ENCODE results near the gene ZNF583. TPM values are rescaled to one million over a fixed set of nuclear protein-coding genes. Genes with fewer than 3 reads are reported as not detected.

ZNF583 gene
- total RNA-seq, 1 experiment from 2014 or later = not detected

DNA sequence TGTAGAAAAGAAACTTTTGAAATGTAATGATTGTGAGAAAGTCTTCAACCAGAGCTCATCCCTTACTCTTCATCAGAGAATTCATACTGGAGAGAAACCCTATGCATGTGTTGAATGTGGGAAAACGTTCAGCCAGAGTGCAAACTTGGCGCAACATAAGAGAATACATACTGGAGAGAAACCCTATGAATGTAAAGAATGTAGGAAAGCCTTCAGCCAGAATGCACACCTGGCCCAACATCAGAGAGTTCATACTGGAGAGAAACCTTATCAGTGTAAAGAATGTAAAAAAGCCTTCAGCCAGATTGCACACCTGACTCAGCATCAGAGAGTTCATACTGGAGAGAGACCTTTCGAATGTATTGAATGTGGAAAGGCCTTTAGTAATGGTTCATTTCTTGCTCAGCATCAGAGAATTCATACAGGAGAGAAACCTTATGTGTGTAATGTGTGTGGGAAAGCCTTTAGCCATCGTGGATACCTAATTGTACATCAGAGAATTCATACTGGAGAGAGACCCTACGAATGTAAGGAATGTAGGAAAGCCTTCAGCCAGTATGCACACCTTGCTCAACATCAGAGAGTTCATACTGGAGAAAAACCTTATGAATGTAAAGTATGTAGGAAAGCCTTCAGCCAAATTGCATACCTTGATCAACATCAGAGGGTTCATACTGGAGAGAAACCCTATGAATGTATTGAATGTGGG is 19.3 kb downstream of the ZNF583 start:
- no peak overlapping the region for H2AFZ ChIP-seq (ENCODE audit: low read depth, low read length, poor library complexity, severe bottlenecking)
- no peaks in the 10 kb centered on the region for H3K9me2 ChIP-seq (ENCODE audit: insufficient read depth)
- ChIA-PET RAD21 (ENCODE audit: low non-redundant PET in 1 of 2, low total read pairs in 2 of 2, uncharacterized antibody in 2 of 2, unreplicated experiment in 2 of 2) (no interaction called here), CTCF (no interaction called here), POLR2A (no interaction called here)
- TF ChIP-seq, protein P1, sequence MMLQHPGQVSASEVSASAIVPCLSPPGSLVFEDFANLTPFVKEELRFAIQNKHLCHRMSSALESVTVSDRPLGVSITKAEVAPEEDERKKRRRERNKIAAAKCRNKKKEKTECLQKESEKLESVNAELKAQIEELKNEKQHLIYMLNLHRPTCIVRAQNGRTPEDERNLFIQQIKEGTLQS (IDR thresholded peaks at IDR 0.05) = no peak
- no peak for TF ChIP-seq POLR2A (IDR thresholded peaks at IDR 0.05; ENCODE audit: borderline replicate concordance, extremely low read depth, insufficient read depth, insufficient read length)
- TF ChIP-seq POLR2AphosphoS5 (IDR thresholded peaks at IDR 0.05; ENCODE audit: low read depth, low read length) = no peak
- TF ChIP-seq YY1 (IDR thresholded peaks at IDR 0.05; ENCODE audit: extremely low read depth, insufficient replicate concordance, low read depth, low read length) = no peak
- TF ChIP-seq, protein P2, sequence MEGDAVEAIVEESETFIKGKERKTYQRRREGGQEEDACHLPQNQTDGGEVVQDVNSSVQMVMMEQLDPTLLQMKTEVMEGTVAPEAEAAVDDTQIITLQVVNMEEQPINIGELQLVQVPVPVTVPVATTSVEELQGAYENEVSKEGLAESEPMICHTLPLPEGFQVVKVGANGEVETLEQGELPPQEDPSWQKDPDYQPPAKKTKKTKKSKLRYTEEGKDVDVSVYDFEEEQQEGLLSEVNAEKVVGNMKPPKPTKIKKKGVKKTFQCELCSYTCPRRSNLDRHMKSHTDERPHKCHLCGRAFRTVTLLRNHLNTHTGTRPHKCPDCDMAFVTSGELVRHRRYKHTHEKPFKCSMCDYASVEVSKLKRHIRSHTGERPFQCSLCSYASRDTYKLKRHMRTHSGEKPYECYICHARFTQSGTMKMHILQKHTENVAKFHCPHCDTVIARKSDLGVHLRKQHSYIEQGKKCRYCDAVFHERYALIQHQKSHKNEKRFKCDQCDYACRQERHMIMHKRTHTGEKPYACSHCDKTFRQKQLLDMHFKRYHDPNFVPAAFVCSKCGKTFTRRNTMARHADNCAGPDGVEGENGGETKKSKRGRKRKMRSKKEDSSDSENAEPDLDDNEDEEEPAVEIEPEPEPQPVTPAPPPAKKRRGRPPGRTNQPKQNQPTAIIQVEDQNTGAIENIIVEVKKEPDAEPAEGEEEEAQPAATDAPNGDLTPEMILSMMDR (IDR thresholded peaks at IDR 0.05 in 2 of 3, conservative IDR thresholded peaks at IDR 0.05 in 1 of 3; ENCODE audit: borderline replicate concordance in 1 of 3, insufficient read depth in 1 of 3, low read depth in 2 of 3, low read length in 2 of 3) = no peak
- TF ChIP-seq MAX (IDR thresholded peaks at IDR 0.05) = no peak
- TF ChIP-seq, protein P3, sequence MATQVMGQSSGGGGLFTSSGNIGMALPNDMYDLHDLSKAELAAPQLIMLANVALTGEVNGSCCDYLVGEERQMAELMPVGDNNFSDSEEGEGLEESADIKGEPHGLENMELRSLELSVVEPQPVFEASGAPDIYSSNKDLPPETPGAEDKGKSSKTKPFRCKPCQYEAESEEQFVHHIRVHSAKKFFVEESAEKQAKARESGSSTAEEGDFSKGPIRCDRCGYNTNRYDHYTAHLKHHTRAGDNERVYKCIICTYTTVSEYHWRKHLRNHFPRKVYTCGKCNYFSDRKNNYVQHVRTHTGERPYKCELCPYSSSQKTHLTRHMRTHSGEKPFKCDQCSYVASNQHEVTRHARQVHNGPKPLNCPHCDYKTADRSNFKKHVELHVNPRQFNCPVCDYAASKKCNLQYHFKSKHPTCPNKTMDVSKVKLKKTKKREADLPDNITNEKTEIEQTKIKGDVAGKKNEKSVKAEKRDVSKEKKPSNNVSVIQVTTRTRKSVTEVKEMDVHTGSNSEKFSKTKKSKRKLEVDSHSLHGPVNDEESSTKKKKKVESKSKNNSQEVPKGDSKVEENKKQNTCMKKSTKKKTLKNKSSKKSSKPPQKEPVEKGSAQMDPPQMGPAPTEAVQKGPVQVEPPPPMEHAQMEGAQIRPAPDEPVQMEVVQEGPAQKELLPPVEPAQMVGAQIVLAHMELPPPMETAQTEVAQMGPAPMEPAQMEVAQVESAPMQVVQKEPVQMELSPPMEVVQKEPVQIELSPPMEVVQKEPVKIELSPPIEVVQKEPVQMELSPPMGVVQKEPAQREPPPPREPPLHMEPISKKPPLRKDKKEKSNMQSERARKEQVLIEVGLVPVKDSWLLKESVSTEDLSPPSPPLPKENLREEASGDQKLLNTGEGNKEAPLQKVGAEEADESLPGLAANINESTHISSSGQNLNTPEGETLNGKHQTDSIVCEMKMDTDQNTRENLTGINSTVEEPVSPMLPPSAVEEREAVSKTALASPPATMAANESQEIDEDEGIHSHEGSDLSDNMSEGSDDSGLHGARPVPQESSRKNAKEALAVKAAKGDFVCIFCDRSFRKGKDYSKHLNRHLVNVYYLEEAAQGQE (IDR thresholded peaks at IDR 0.05; ENCODE audit: low read depth) = no peak
- no peak for TF ChIP-seq CBX3 (IDR thresholded peaks at IDR 0.05; ENCODE audit: low read depth)
- no peak for TF ChIP-seq JUND (IDR thresholded peaks at IDR 0.05)
- no peak for TF ChIP-seq EZH2 (IDR thresholded peaks at IDR 0.05)
- TF ChIP-seq CEBPB (IDR thresholded peaks at IDR 0.05; ENCODE audit: low read depth) = no peak
- no peak for TF ChIP-seq EZH2phosphoT487 (IDR thresholded peaks at IDR 0.05; ENCODE audit: borderline replicate concordance)
- TF ChIP-seq RAD21 (IDR thresholded peaks at IDR 0.05; ENCODE audit: low read depth) = no peak
- no peak for TF ChIP-seq TCF7L2 (IDR thresholded peaks at IDR 0.05; ENCODE audit: borderline replicate concordance, extremely low read depth, insufficient read depth, insufficient read length)
- no peak overlapping the region for H3K4me2 ChIP-seq (ENCODE audit: low read length)
- no TSS peak for BruUV-seq (replicated peaks)
- intact Hi-C loops (cut with micrococcal nuclease) = no loop called here
- H3K4me1 ChIP-seq (ENCODE audit: control insufficient read depth in 1 of 2, insufficient read depth in 2 of 2, low read length in 2 of 2) = no peaks in the 10 kb centered on the region
- ATAC-seq = no peak
- peaks cover 31 to 53% of the 10 kb centered on the region in 2 experiments for H3K9me3 ChIP-seq (ENCODE audit: control insufficient read depth in 1 of 2, insufficient read depth in 1 of 2, low read depth in 1 of 2, low read length in 2 of 2)
- H3K9ac ChIP-seq (ENCODE audit: low read length) = no peak overlapping the region
- no peaks in the 10 kb centered on the region for H3K36me3 ChIP-seq (ENCODE audit: control insufficient read depth in 1 of 2, insufficient read depth in 2 of 2, low read length in 2 of 2)
- no peak for DNase-seq (ENCODE audit: low read depth, low spot score)
- H3K27me3 ChIP-seq (ENCODE audit: insufficient read depth, low read length) = no peaks in the 10 kb centered on the region
- no peaks in the 10 kb centered on the region for H4K20me1 ChIP-seq (ENCODE audit: insufficient read depth)
- no peak overlapping the region for H3K4me3 ChIP-seq (replicated peaks in 1 of 2; ENCODE audit: low read depth in 1 of 2, low read length in 2 of 2)
- H3K27ac ChIP-seq (ENCODE audit: low read depth, low read length) = no peak overlapping the region
- H3K79me2 ChIP-seq (ENCODE audit: insufficient read depth, low read length) = no peaks in the 10 kb centered on the region

Measured in HCT116 (cell line).